AG04450 (cell line): ENCODE measurements around the gene PHF19. TPM values are rescaled to one million over a fixed set of nuclear protein-coding genes. Genes with fewer than 3 reads are reported as not detected.

Experiments
- CTCF ChIA-PET: fragments of 300-600, 350-600 bp; formaldehyde crosslinking; extraction: SDS; loops from one replicate; lab custom pipeline; 2022; ENCODE audit warnings: antibody characterized with exemption, inconsistent platforms; lab: Charles Lee
- POLR2A ChIA-PET: fragments of 350-600 bp; formaldehyde crosslinking; extraction: SDS; loops from one replicate; lab custom pipeline; 2021; ENCODE audit warnings: antibody characterized with exemption, inconsistent platforms; lab: Yijun Ruan, JAX
- DNase-seq: peaks from one replicate; pipeline ENCODE4 v3.0.0-alpha.2; 2011; ENCODE audit warnings: low read depth, low spot score
- H3K27ac ChIP-seq: one replicate; pipeline ENCODE4 v1.5.1; 2012; ENCODE audit warnings: low read depth, low read length, control low read depth
- H3K27me3 ChIP-seq: one replicate; pipeline ENCODE4 v1.6.0; 2012; ENCODE audit warnings: low read length; ENCODE audit not compliant: control insufficient read depth, insufficient read depth
- H3K4me3 ChIP-seq: 2 replicates; pipeline ENCODE4 v1.5.1; 2011; ENCODE audit warnings: mild to moderate bottlenecking, low read depth, low read length, control low read depth
- H3K9me3 ChIP-seq: 2 replicates; pipeline ENCODE4 v1.5.1; 2012; ENCODE audit warnings: low read length; ENCODE audit not compliant: control insufficient read depth, insufficient read depth
- polyA plus RNA-seq: library from polyadenylated mRNA; depleted of rRNA; stranded (reverse); fragments of >200 nt; gene quantifications from 2 replicates; pipeline ENCODE4 v1.2.3, GENCODE V29; 2011
- TF ChIP-seq, protein P1 (sequence below): IDR thresholded peaks from 2 replicates; pipeline ENCODE4 v1.5.1; 2011; ENCODE audit warnings: low read depth, low read length, control low read depth, inconsistent platforms

Gene PHF19
- polyA plus RNA-seq, 1 experiment: 20.4 TPM

DNA sequence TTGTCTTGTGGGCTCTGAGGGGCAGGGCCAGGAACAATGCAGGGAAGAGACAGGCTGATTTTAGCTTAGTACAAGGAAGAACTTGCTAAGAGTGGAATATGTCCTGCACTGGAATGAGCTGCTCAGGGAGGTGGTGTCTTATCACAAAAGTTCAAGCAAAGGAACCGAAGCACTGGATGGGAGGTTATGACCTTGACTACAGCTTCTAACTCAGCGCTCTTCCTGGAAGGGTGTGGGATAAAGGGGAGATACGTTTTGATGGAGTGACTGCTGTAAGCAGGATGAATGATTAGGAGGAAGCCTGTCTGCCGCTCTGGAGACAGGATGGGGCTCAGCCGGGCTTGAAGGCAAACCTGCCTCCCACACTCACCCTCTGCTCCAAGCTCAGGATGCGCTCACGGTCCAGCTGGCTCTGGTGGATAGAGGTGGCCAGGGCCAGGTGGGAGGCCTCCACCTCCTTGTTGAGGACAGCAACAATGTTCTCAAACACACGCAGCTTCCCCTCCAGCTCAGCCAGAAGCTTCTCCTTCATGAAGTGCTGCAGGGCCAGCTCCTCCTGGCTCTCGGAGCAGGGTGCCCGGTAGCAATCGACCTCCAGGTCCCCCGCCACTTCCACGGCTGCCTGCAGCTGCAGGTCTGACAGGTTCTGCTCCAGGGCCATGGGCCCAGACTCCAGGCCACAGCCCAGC is 36.1 kb upstream of the PHF19 start:
- ChIA-PET CTCF (interaction anchor here (0.5 kb wide), 1 partner anchor 295 kb away, joined by 3 read pairs; no protein-coding TSS in a partner anchor), POLR2A (no interaction called here)
- H3K27ac ChIP-seq: no peak overlapping the region
- H3K4me3 ChIP-seq: no peak overlapping the region
- TF ChIP-seq, protein P1, sequence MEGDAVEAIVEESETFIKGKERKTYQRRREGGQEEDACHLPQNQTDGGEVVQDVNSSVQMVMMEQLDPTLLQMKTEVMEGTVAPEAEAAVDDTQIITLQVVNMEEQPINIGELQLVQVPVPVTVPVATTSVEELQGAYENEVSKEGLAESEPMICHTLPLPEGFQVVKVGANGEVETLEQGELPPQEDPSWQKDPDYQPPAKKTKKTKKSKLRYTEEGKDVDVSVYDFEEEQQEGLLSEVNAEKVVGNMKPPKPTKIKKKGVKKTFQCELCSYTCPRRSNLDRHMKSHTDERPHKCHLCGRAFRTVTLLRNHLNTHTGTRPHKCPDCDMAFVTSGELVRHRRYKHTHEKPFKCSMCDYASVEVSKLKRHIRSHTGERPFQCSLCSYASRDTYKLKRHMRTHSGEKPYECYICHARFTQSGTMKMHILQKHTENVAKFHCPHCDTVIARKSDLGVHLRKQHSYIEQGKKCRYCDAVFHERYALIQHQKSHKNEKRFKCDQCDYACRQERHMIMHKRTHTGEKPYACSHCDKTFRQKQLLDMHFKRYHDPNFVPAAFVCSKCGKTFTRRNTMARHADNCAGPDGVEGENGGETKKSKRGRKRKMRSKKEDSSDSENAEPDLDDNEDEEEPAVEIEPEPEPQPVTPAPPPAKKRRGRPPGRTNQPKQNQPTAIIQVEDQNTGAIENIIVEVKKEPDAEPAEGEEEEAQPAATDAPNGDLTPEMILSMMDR: no peak
- DNase-seq: no peak
- H3K27me3 ChIP-seq: no peaks in the 10 kb centered on the region
- H3K9me3 ChIP-seq: peaks cover 4% of the 10 kb centered on the region

GRCh38 chr9:120911295-120911837 is 34.4 kb upstream of the PHF19 start:
- DNase-seq: no peak
- CTCF ChIA-PET: interaction anchor here (0.9 kb wide), 1 partner anchor 70 kb away, joined by 5 read pairs; no protein-coding TSS in a partner anchor
- TF ChIP-seq, protein P1: no peak
- Histone ChIP-seq H3K9me3 (no peaks in the 10 kb centered on the region; the same call in 1 of the 2 replicates), H3K27me3 (no peaks in the 10 kb centered on the region), H3K4me3 (no peak overlapping the region), H3K27ac (no peak overlapping the region)
- POLR2A ChIA-PET: no interaction called here

GRCh38 chr9:120910643-120911042 is 33.7 kb upstream of the PHF19 start:
- CTCF ChIA-PET: no interaction called here
- H3K27ac ChIP-seq: no peak overlapping the region
- POLR2A ChIA-PET: no interaction called here
- no peaks in the 10 kb centered on the region; the same call in 1 of the 2 replicates for H3K9me3 ChIP-seq
- no peak overlapping the region for H3K4me3 ChIP-seq
- TF ChIP-seq, protein P1: no peak
- no peak for DNase-seq
- no peaks in the 10 kb centered on the region for H3K27me3 ChIP-seq

GRCh38 chr9:120909904-120910303 is 32.9 kb upstream of the PHF19 start:
- ChIA-PET CTCF (no interaction called here), POLR2A (no interaction called here)
- no peak for DNase-seq
- no peaks in the 10 kb centered on the region; the same call in 1 of the 2 replicates for H3K9me3 ChIP-seq
- TF ChIP-seq, protein P1: no peak
- H3K4me3 ChIP-seq: no peak overlapping the region
- no peak overlapping the region for H3K27ac ChIP-seq
- no peaks in the 10 kb centered on the region for H3K27me3 ChIP-seq
